GM12878 (cell line): ENCODE measurements around the gene GRIK4. TPM values are rescaled to one million over a fixed set of nuclear protein-coding genes. Genes with fewer than 3 reads are reported as not detected.

ENCODE experiments used
- polyA plus RNA-seq, 11 experiments: library from polyadenylated mRNA; depleted of rRNA in 4 of 11; unstranded in 6 of 11; stranded (reverse) in 5 of 11; fragments of >200 nt; fragmentation: Nextera tagmentation in 4 of 11; fragmentation: Illumina TruSeq in 1 of 11; extraction: Ambion mirVana in 4 of 11; extraction: Trizol in 1 of 11; gene quantifications; 1 replicate in 1 of 11; 2 replicates in 10 of 11; pipeline versions ENCODE4 v1.2.1 to v1.2.3, GENCODE V29; 2011 to 2016; ENCODE audit warnings: inconsistent platforms in 2 of 11, missing spikeins in 2 of 11, low read depth in 1 of 11
- total RNA-seq, 4 experiments: library from RNA; depleted of rRNA in 3 of 4; stranded (reverse); fragments of >200 nt in 3 of 4; fragmentation: Illumina TruSeq in 1 of 4; extraction: Trizol in 1 of 4; gene quantifications; 2 replicates each; pipeline versions ENCODE4 v1.2.1 to v1.2.3, GENCODE V29; 2013 to 2021

Gene GRIK4
- total and polyA plus RNA-seq, 10 of the 15 experiments (the other 5 are each of a cell fraction or from before 2014, with no cell fraction given) = 0.33 to 3.6 (median 0.72) TPM

Other genes starting within 250 kb of the GRIK4 start
- 2.6 and 3.7 TPM in 2 replicates for gene TLCD5, start 186.4 kb upstream of the GRIK4 start, total RNA-seq (2014; rRNA removed)
- 3.0 and 3.1 TPM in 2 replicates for gene TLCD5, start 186.4 kb upstream of the GRIK4 start, total RNA-seq (2014; rRNA removed; fragmentation: Illumina TruSeq; extraction: Trizol)
- 3.1 and 3.5 TPM in 2 replicates for gene TLCD5, start 186.4 kb upstream of the GRIK4 start, total RNA-seq (2021)
- gene TLCD5, start 186.4 kb upstream of the GRIK4 start, polyA plus RNA-seq (2011; rRNA removed) = 13.3 and 15.7 TPM in 2 replicates
- gene TLCD5, start 186.4 kb upstream of the GRIK4 start, polyA plus RNA-seq (2014; fragmentation: Illumina TruSeq; extraction: Trizol) = 3.2 and 4.7 TPM in 2 replicates
- gene TLCD5, start 186.4 kb upstream of the GRIK4 start, polyA plus RNA-seq (2014; fragmentation: Nextera tagmentation; extraction: Ambion mirVana) = 1 to 10 TPM; 2.4 to 3.1 TPM
- 4.6 and 5.6 TPM in 2 replicates for gene TLCD5, start 186.4 kb upstream of the GRIK4 start, polyA plus RNA-seq (2014; rRNA removed)
- 1 to 10 TPM; 2.8 to 4.4 TPM for gene TLCD5, start 186.4 kb upstream of the GRIK4 start, polyA plus RNA-seq (2016; fragmentation: Nextera tagmentation; extraction: Ambion mirVana)
- gene ARHGEF12, start 175.3 kb upstream of the GRIK4 start, total RNA-seq (2014; rRNA removed) = 24.0 and 28.5 TPM in 2 replicates
- gene ARHGEF12, start 175.3 kb upstream of the GRIK4 start, total RNA-seq (2014; rRNA removed; fragmentation: Illumina TruSeq; extraction: Trizol) = 39.4 and 39.5 TPM in 2 replicates
- gene ARHGEF12, start 175.3 kb upstream of the GRIK4 start, total RNA-seq (2021) = 36.5 and 40.8 TPM in 2 replicates
- gene ARHGEF12, start 175.3 kb upstream of the GRIK4 start, polyA plus RNA-seq (2011; rRNA removed) = 23.9 and 28.4 TPM in 2 replicates
- 30.3 and 35.0 TPM in 2 replicates for gene ARHGEF12, start 175.3 kb upstream of the GRIK4 start, polyA plus RNA-seq (2014; fragmentation: Illumina TruSeq; extraction: Trizol)
- 1 to 10 TPM; 2.7 to 3.6 TPM for gene ARHGEF12, start 175.3 kb upstream of the GRIK4 start, polyA plus RNA-seq (2014; fragmentation: Nextera tagmentation; extraction: Ambion mirVana)
- 15.8 and 17.9 TPM in 2 replicates for gene ARHGEF12, start 175.3 kb upstream of the GRIK4 start, polyA plus RNA-seq (2014; rRNA removed)
- 10 to 100 TPM; 14.8 to 14.9 TPM for gene ARHGEF12, start 175.3 kb upstream of the GRIK4 start, polyA plus RNA-seq (2016; fragmentation: Nextera tagmentation; extraction: Ambion mirVana)